HepG2 (cell line): ENCODE results near the gene MACROD2. TPM values are rescaled to one million over a fixed set of nuclear protein-coding genes. Genes with fewer than 3 reads are reported as not detected.

Experiments used
- ATAC-seq: fragments of 200-7000 bp; cut with Tn5 transposase; 3 replicates; pipeline ENCODE4 v1.9.1; 2020; ENCODE audit warnings: mild to moderate bottlenecking, moderate library complexity
- BruUV-seq: library from RNA; stranded (reverse); fragments of 400-500 nt; replicated peaks from 2 replicates; lab custom pipeline; 2021; lab: Mats Ljungman, UMichigan
- CTCF ChIA-PET: fragments of 300-600 bp; formaldehyde crosslinking; extraction: SDS; loops from one replicate; lab custom pipeline; 2021; ENCODE audit warnings: low total read pairs, inconsistent platforms, low intra/inter-chr PET ratio; lab: Yijun Ruan, JAX
- POLR2A ChIA-PET: fragments of 350-600 bp; sonication (Branson Sonifier 250); formaldehyde crosslinking; loops from one replicate; lab custom pipeline; 2020; ENCODE audit warnings: antibody characterized with exemption, inconsistent platforms; lab: Yijun Ruan, JAX
- DNase-seq: peaks from one replicate; pipeline ENCODE4 v3.0.0-alpha.2; 2015; ENCODE audit warnings: low spot score
- FAIRE-seq: peaks from 3 replicates; lab custom pipeline; 2011; peaks lifted over from hg19 to GRCh38; lab: Jason Lieb, UNC
- H2AFZ ChIP-seq: one replicate; pipeline ENCODE4 v1.6.1; 2011; ENCODE audit warnings: low read length, inconsistent platforms
- H3K27ac ChIP-seq: fragments of 300-600 bp; 3 replicates; pipeline ENCODE4 v1.8.0; 2011; ENCODE audit warnings: mixed run types, mild to moderate bottlenecking, mixed read lengths, low read length, inconsistent platforms; ENCODE audit not compliant: insufficient read depth; ENCODE audit errors: extremely low read length
- H3K27me3 ChIP-seq, 2 experiments: fragments of 200-600 bp in 1 of 2; 2 replicates in 1 of 2; 3 replicates in 1 of 2; pipeline versions ENCODE4 v1.6.0 to v1.8.0; 2011; ENCODE audit warnings: low read length in 2 of 2, mild to moderate bottlenecking in 2 of 2, moderate library complexity in 2 of 2, inconsistent platforms in 1 of 2; ENCODE audit not compliant: insufficient read depth in 2 of 2, control insufficient read depth in 1 of 2
- H3K36me3 ChIP-seq, 2 experiments: fragments of 200-600 bp in 1 of 2; replicated peaks in 1 of 2; 2 replicates in 1 of 2; 3 replicates in 1 of 2; pipeline versions ENCODE4 v1.5.1 to v1.8.0; 2011; ENCODE audit warnings: low read length in 2 of 2, inconsistent platforms in 1 of 2; ENCODE audit not compliant: insufficient read depth in 2 of 2, control insufficient read depth in 1 of 2
- H3K4me1 ChIP-seq: 2 replicates; pipeline ENCODE4 v1.5.1; 2012; ENCODE audit warnings: low read length, inconsistent platforms; ENCODE audit not compliant: insufficient read depth
- H3K4me2 ChIP-seq: 2 replicates; pipeline ENCODE4 v1.6.0; 2011; ENCODE audit warnings: low read depth, low read length, inconsistent platforms
- H3K4me3 ChIP-seq, 3 experiments: fragments of 200-600 bp in 1 of 3; sonication (generic), shearing (Covaris generic) in 1 of 3; replicated peaks in 1 of 3; 2 replicates each; pipeline ENCODE4 v1.5.1; 2011 to 2016; ENCODE audit warnings: low read length in 3 of 3, inconsistent platforms in 2 of 3, low read depth in 2 of 3, mild to moderate bottlenecking in 2 of 3, control low read depth in 1 of 3, mixed read lengths in 1 of 3; ENCODE audit not compliant: insufficient read depth in 1 of 3
- H3K79me2 ChIP-seq: one replicate; pipeline ENCODE4 v1.6.1; 2011; ENCODE audit warnings: low read length, inconsistent platforms; ENCODE audit not compliant: insufficient read depth
- H3K9ac ChIP-seq: 2 replicates; pipeline ENCODE4 v1.6.0; 2011; ENCODE audit warnings: mild to moderate bottlenecking, low read depth, low read length, inconsistent platforms; ENCODE audit not compliant: insufficient read depth
- H3K9me3 ChIP-seq: 2 replicates; pipeline ENCODE4 v1.5.1; 2012; ENCODE audit warnings: mild to moderate bottlenecking, low read length
- H4K20me1 ChIP-seq: 2 replicates; pipeline ENCODE4 v1.6.0; 2011; ENCODE audit warnings: inconsistent platforms, mild to moderate bottlenecking, low read length, moderate library complexity; ENCODE audit not compliant: insufficient read depth
- ADNP ChIP-seq: sonication (generic); formaldehyde crosslinking; IDR thresholded peaks from 2 replicates; pipeline ENCODE4 v1.4.0; 2020; ENCODE audit warnings: missing genetic modification reagents
- CHD2 ChIP-seq: IDR thresholded peaks from 2 replicates; pipeline ENCODE4 v1.6.1; 2011; ENCODE audit warnings: low read depth, low read length, improper control_type of control experiment
- E2F5 ChIP-seq: sonication (generic); formaldehyde crosslinking; conservative IDR thresholded peaks from 2 replicates; pipeline ENCODE4 v1.4.0; 2020; ENCODE audit warnings: missing genetic modification reagents
- FOXK2 ChIP-seq: fragments of 450-650 bp; IDR thresholded peaks from 2 replicates; pipeline ENCODE4 v1.6.1; 2016
- HMG20A ChIP-seq: IDR thresholded peaks from 2 replicates; pipeline ENCODE4 v1.6.1; 2016; ENCODE audit warnings: borderline replicate concordance
- HNRNPL ChIP-seq: fragments of 200-400 bp; formaldehyde crosslinking; IDR thresholded peaks from 2 replicates; pipeline ENCODE4 v1.6.1; 2017; ENCODE audit warnings: mild to moderate bottlenecking, low read depth, low read length
- KDM1A ChIP-seq: IDR thresholded peaks from 2 replicates; pipeline ENCODE4 v1.6.1; 2016; ENCODE audit warnings: missing compliant biosample characterization
- KMT2B ChIP-seq: IDR thresholded peaks from 2 replicates; pipeline ENCODE4 v1.6.1; 2016; ENCODE audit warnings: missing genetic modification reagents, missing compliant biosample characterization
- MEF2D ChIP-seq: sonication (generic); formaldehyde crosslinking; IDR thresholded peaks from 2 replicates; pipeline ENCODE4 v1.5.1; 2020; ENCODE audit warnings: mild to moderate bottlenecking, missing genetic modification reagents
- MYC ChIP-seq: sonication (generic); formaldehyde crosslinking; IDR thresholded peaks from 2 replicates; pipeline ENCODE4 v1.9.0; 2021; ENCODE audit warnings: missing genetic modification reagents, borderline replicate concordance
- NR3C1 ChIP-seq: sonication (generic); formaldehyde crosslinking; IDR thresholded peaks from 2 replicates; pipeline ENCODE4 v1.4.0; 2020; ENCODE audit warnings: missing genetic modification reagents
- ZKSCAN1 ChIP-seq: fragments of 150-350 bp; IDR thresholded peaks from 2 replicates; pipeline ENCODE4 v1.6.1; 2014; ENCODE audit warnings: low read length
- ZMAT3 ChIP-seq: sonication (generic); formaldehyde crosslinking; conservative IDR thresholded peaks from 2 replicates; pipeline ENCODE4 v1.7.0; 2021; ENCODE audit warnings: missing genetic modification reagents
- ZNF275 ChIP-seq: sonication (generic); formaldehyde crosslinking; IDR thresholded peaks from 2 replicates; pipeline ENCODE4 v1.8.0; 2022; ENCODE audit warnings: missing genetic modification reagents, mild to moderate bottlenecking, inconsistent platforms, borderline replicate concordance
- ZNF317 ChIP-seq: sonication (generic); formaldehyde crosslinking; IDR thresholded peaks from 2 replicates; pipeline ENCODE4 v1.5.0; 2020; ENCODE audit warnings: mild to moderate bottlenecking, missing genetic modification reagents
- ZNF605 ChIP-seq: sonication (generic); formaldehyde crosslinking; IDR thresholded peaks from 2 replicates; pipeline ENCODE4 v1.8.0; 2022; ENCODE audit warnings: mild to moderate bottlenecking, missing genetic modification reagents
- ZNF790 ChIP-seq: sonication (generic); formaldehyde crosslinking; IDR thresholded peaks from 2 replicates; pipeline ENCODE4 v1.8.0; 2022; ENCODE audit warnings: missing genetic modification reagents, mild to moderate bottlenecking, borderline replicate concordance
- WGBS: methylation state at CpG from one replicate; pipeline ENCODE4 v1.1.6; 2017; ENCODE audit warnings: low lambda C conversion rate; 5-methylcytosine and 5-hydroxymethylcytosine counted together
- in situ Hi-C: cut with HindIII; loops from 2 replicates; pipeline ENCODE4 v1.10.0; 2017; ENCODE audit warnings: low pct_unique_long_range_greater_than_20kb; ENCODE audit not compliant: extremely low pct_ligation_motif_present
- intact Hi-C: fragments of 100-400 bp; cut with micrococcal nuclease; formaldehyde crosslinking; loops from one replicate; pipeline ENCODE4 v1.10.0; 2022; ENCODE audit not compliant: unreplicated experiment
- polyA plus RNA-seq, 8 experiments: library from polyadenylated mRNA; depleted of rRNA in 3 of 8; stranded (reverse) in 7 of 8; unstranded in 1 of 8; fragments of >200 nt; fragmentation: Illumina TruSeq in 4 of 8; extraction: Trizol in 4 of 8; gene quantifications; 2 replicates each; pipeline versions ENCODE4 v1.2.1 to v1.2.3, GENCODE V29; 2011 to 2016; ENCODE audit warnings: low read depth in 4 of 8, missing spikeins in 1 of 8, mixed read lengths in 1 of 8; ENCODE audit not compliant: insufficient read depth in 1 of 8
- total RNA-seq, 5 experiments: library from RNA; depleted of rRNA; stranded (reverse); fragments of >200 nt; fragmentation: Illumina TruSeq; extraction: Trizol; gene quantifications; 2 replicates each; pipeline ENCODE4 v1.2.3, GENCODE V29; 2016; ENCODE audit warnings: low read depth in 1 of 5
- TF ChIP-seq, protein P1 (sequence below): sonication (generic); formaldehyde crosslinking; IDR thresholded peaks from 2 replicates; pipeline ENCODE4 v1.4.0; 2020; ENCODE audit warnings: missing genetic modification reagents
- TF ChIP-seq, protein P2 (sequence below): IDR thresholded peaks from 2 replicates; pipeline ENCODE4 v1.6.1; 2016; ENCODE audit warnings: missing genetic modification reagents, missing compliant biosample characterization
- TF ChIP-seq, protein P3 (sequence below): sonication (generic); formaldehyde crosslinking; IDR thresholded peaks from 2 replicates; pipeline ENCODE4 v1.4.0; 2020; ENCODE audit warnings: missing genetic modification reagents; ENCODE audit errors: not compliant biosample characterization

Gene MACROD2
- total and polyA plus RNA-seq, 2 of the 13 experiments (the other 11 are each of a cell fraction or from before 2014, with no cell fraction given), result 0.13 to 0.51 TPM

DNA sequence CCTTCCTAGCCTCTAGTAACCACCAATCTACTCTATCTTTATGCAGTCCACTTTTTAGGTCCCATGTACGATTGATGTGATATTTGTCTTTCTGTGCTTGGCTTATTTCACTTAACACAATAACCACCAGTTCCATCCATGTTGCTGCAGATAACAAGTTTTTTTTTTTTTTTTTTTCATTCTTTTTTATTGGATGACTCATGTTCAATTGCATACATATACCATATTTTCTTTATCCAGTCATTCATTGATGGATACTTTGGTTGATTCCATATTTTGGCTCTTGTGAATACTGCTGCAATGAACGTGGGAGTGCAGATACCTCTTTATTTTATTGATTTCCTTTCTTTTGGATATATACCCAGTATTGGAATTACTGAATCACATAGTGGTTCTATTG is 942.5 kb downstream of the MACROD2 start (continued):
- TF ChIP-seq, protein P1, sequence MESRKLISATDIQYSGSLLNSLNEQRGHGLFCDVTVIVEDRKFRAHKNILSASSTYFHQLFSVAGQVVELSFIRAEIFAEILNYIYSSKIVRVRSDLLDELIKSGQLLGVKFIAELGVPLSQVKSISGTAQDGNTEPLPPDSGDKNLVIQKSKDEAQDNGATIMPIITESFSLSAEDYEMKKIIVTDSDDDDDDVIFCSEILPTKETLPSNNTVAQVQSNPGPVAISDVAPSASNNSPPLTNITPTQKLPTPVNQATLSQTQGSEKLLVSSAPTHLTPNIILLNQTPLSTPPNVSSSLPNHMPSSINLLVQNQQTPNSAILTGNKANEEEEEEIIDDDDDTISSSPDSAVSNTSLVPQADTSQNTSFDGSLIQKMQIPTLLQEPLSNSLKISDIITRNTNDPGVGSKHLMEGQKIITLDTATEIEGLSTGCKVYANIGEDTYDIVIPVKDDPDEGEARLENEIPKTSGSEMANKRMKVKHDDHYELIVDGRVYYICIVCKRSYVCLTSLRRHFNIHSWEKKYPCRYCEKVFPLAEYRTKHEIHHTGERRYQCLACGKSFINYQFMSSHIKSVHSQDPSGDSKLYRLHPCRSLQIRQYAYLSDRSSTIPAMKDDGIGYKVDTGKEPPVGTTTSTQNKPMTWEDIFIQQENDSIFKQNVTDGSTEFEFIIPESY (CRISPR knock-in tag), result no peak
- TF ChIP-seq HMG20A, result no peak
- TF ChIP-seq KDM1A (CRISPR knock-in tag), result no peak
- no peak for TF ChIP-seq MYC (CRISPR knock-in tag)
- TF ChIP-seq KMT2B (CRISPR knock-in tag), result no peak
- TF ChIP-seq ZNF317 (CRISPR knock-in tag), result no peak
- TF ChIP-seq ZNF275 (CRISPR knock-in tag), result no peak
- TF ChIP-seq ADNP (CRISPR knock-in tag), result no peak

- peaks cover 8% of the 10 kb centered on the region; the same call in 1 of the 2 replicates for H3K4me1 ChIP-seq
- no peak for DNase-seq
- H3K9ac ChIP-seq, result no peak overlapping the region
- FAIRE-seq, result no peak
- ChIA-PET CTCF (no interaction called here), POLR2A (interaction anchor here (2.4 kb wide), 1 partner anchor 38 kb away, joined by 5 read pairs; no protein-coding TSS in a partner anchor)
- 25% methylated on average over 1 of the region's 1 CpG for WGBS
- H3K9me3 ChIP-seq, result no peaks in the 10 kb centered on the region
- no peak overlapping the region for H3K27ac ChIP-seq
- no peak overlapping the region for H3K4me3 ChIP-seq
- no peak overlapping the region for H3K4me2 ChIP-seq
- peaks cover 0 to 2% of the 10 kb centered on the region in 2 experiments; a peak in 1 of 5 replicates for H3K27me3 ChIP-seq
- intact Hi-C loops, result no loop called here
- H2AFZ ChIP-seq, result no peak overlapping the region
- H3K79me2 ChIP-seq, result no peaks in the 10 kb centered on the region
- in situ Hi-C loops, result loop anchor here (10.0 kb wide), 1 partner anchor 613 kb away; the partner anchor contains the start of gene FLRT3
- no peaks in the 10 kb centered on the region for H3K36me3 ChIP-seq
- TF ChIP-seq, protein P2, sequence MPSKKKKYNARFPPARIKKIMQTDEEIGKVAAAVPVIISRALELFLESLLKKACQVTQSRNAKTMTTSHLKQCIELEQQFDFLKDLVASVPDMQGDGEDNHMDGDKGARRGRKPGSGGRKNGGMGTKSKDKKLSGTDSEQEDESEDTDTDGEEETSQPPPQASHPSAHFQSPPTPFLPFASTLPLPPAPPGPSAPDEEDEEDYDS, result no peak
- TF ChIP-seq ZMAT3 (no peak), E2F5 (CRISPR knock-in tag) (no peak), ZNF790 (CRISPR knock-in tag) (no peak), MEF2D (no peak), ZNF605 (no peak), HNRNPL (no peak), ZKSCAN1 (no peak), CHD2 (no peak), NR3C1 (CRISPR knock-in tag) (no peak), FOXK2 (no peak)
- TF ChIP-seq, protein P3, sequence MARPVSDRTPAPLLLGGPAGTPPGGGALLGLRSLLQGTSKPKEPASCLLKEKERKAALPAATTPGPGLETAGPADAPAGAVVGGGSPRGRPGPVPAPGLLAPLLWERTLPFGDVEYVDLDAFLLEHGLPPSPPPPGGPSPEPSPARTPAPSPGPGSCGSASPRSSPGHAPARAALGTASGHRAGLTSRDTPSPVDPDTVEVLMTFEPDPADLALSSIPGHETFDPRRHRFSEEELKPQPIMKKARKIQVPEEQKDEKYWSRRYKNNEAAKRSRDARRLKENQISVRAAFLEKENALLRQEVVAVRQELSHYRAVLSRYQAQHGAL (CRISPR knock-in tag), result no peak
- no peaks in the 10 kb centered on the region for H4K20me1 ChIP-seq
- no TSS peak for BruUV-seq
- no peak for ATAC-seq
Measured at GRCh38 chr20:14947536-14947935, 952.2 kb downstream of the MACROD2 start.
